HG02623 (cell line): Measurements from ENCODE around the gene TCF4.
A peak's percentile ranks its signal among the peaks of the same experiment; 100 is the strongest.

ENCODE experiments used
- ATAC-seq: cut with Tn5 transposase; IDR thresholded peaks from one replicate; pipeline ENCODE4 v1.9.1; 2021; ENCODE audit warnings: moderate library complexity; ENCODE audit not compliant: unreplicated experiment

Gene TCF4

GRCh38 chr18:55309249-55309648 is 278.7 kb downstream of the TCF4 start:
- ATAC-seq, result no peak

- ATAC-seq, result peak; percentile 69
Observed at GRCh38 chr18:55307505-55307904, 280.5 kb downstream of the TCF4 start.

GRCh38 chr18:55306359-55307024 is 281.5 kb downstream of the TCF4 start:
- no peak for ATAC-seq

GRCh38 chr18:55302167-55302833 is 285.7 kb downstream of the TCF4 start:
- no peak for ATAC-seq

GRCh38 chr18:55301824-55302166 is 286.2 kb downstream of the TCF4 start:
- no peak for ATAC-seq

GRCh38 chr18:55300936-55301531 is 287.0 kb downstream of the TCF4 start:
- no peak for ATAC-seq

- ATAC-seq, result no peak
Observed at GRCh38 chr18:55300421-55300935, 287.5 kb downstream of the TCF4 start.

GRCh38 chr18:55296778-55297177 is 291.2 kb downstream of the TCF4 start:
- no peak for ATAC-seq

GRCh38 chr18:55296115-55296514 is 291.9 kb downstream of the TCF4 start:
- ATAC-seq, result no peak

- ATAC-seq, result no peak
Observed at GRCh38 chr18:55290898-55291297, 297.1 kb downstream of the TCF4 start.

- ATAC-seq, result peak; percentile 47
Observed at GRCh38 chr18:55289775-55290174, 298.2 kb downstream of the TCF4 start.

- ATAC-seq, result no peak
Observed at GRCh38 chr18:55289048-55289447, 298.9 kb downstream of the TCF4 start.

- no peak for ATAC-seq
Observed at GRCh38 chr18:55287935-55288868, 299.8 kb downstream of the TCF4 start.

GRCh38 chr18:55287149-55287806 is 300.7 kb downstream of the TCF4 start:
- no peak for ATAC-seq

GRCh38 chr18:55286257-55286825 is 301.7 kb downstream of the TCF4 start:
- ATAC-seq, result no peak

GRCh38 chr18:55284614-55285013 is 303.4 kb downstream of the TCF4 start:
- no peak for ATAC-seq

GRCh38 chr18:55283309-55283708 is 304.7 kb downstream of the TCF4 start:
- ATAC-seq, result peak; percentile 39

- no peak for ATAC-seq
Observed at GRCh38 chr18:55280503-55280902, 307.5 kb downstream of the TCF4 start.

GRCh38 chr18:55275039-55275901 is 312.7 kb downstream of the TCF4 start:
- ATAC-seq, result no peak
